ENCODE results near the gene MED13L. TPM values are rescaled to one million over a fixed set of nuclear protein-coding genes. Genes with fewer than 3 reads are reported as not detected.

MED13L gene
- total and polyA plus RNA-seq, 2 of the 8 experiments (the other 6 are each of a cell fraction or from before 2014, with no cell fraction given), result 15.9 to 51.7 TPM

- H2BK5ac ChIP-seq (ENCODE audit: low read depth, low read length), result no peak overlapping the region
- H3K56ac ChIP-seq (replicated peaks; ENCODE audit: insufficient read length, low read depth, low read length), result no peak overlapping the region
- CTCF ChIA-PET (ENCODE audit: partially characterized antibody), result interaction anchor here (0.6 to 1.4 kb wide), 3 partner anchors 53 to 765 kb away, joined by 3 to 4 read pairs (median 3); no protein-coding TSS in a partner anchor
- H2BK15ac ChIP-seq (ENCODE audit: low read length), result no peak overlapping the region
- peaks cover 0 to 26% (median 8%) of the 10 kb centered on the region in 4 experiments; a peak in 5 of 7 replicates for H3K4me1 ChIP-seq (replicated peaks in 1 of 4; ENCODE audit: control insufficient read depth in 3 of 4, insufficient read depth in 4 of 4, low read length in 3 of 4)
- H2BK120ac ChIP-seq (replicated peaks; ENCODE audit: low read depth, low read length), result no peak overlapping the region
- DNase-seq (ENCODE audit: low read depth in 1 of 2, low spot score in 2 of 2) (no peak), FAIRE-seq (no peak)
- H4K91ac ChIP-seq (replicated peaks; ENCODE audit: insufficient read length, low read length), result no peak overlapping the region
- no peaks in the 10 kb centered on the region; the same call in 1 of the 2 replicates for H3K23me2 ChIP-seq (ENCODE audit: low read depth, low read length)
- H3K4me2 ChIP-seq (ENCODE audit: insufficient read depth in 1 of 2, low read depth in 2 of 2, low read length in 2 of 2), result no peak overlapping the region
- no peak overlapping the region for H3K27ac ChIP-seq (ENCODE audit: low read depth, low read length)
- no peak overlapping the region for H2AK5ac ChIP-seq (ENCODE audit: low read depth, low read length)
- 58% methylated on average over 2 of the region's 2 CpGs; no CpG with 5 or more reads in 1 of the 2 experiments for WGBS, 2 experiments (ENCODE audit: extremely low coverage in 1 of 2, insufficient coverage in 1 of 2, insufficient read length in 1 of 2, insufficient replicate concordance in 2 of 2, low coverage in 1 of 2, low lambda C conversion rate in 2 of 2, missing lambda C conversion rate in 1 of 2)
- H3K18ac ChIP-seq (ENCODE audit: extremely low read depth, low read length), result no peak overlapping the region
- POLR2A ChIA-PET (ENCODE audit: partially characterized antibody), result no interaction called here
- H4K5ac ChIP-seq (ENCODE audit: insufficient read length, low read depth, low read length), result no peak overlapping the region
- no peak overlapping the region for H3K9ac ChIP-seq (replicated peaks in 1 of 4; ENCODE audit: extremely low read depth in 1 of 4, low read depth in 3 of 4, low read length in 3 of 4)
- H3K9me3 ChIP-seq (ENCODE audit: insufficient read depth in 2 of 2, low read depth in 1 of 2, low read length in 1 of 2), result no peaks in the 10 kb centered on the region
- H4K8ac ChIP-seq (ENCODE audit: extremely low read depth, insufficient read depth, low read length), result no peak overlapping the region
- no peak overlapping the region for H2AFZ ChIP-seq (ENCODE audit: low read length)
- H3K14ac ChIP-seq (ENCODE audit: insufficient read length), result no peak overlapping the region
- peaks cover 2 to 3% of the 10 kb centered on the region in 2 experiments for H4K20me1 ChIP-seq (replicated peaks in 1 of 2; ENCODE audit: control insufficient read depth in 1 of 2, insufficient read depth in 2 of 2, low read length in 2 of 2)
- H3K79me2 ChIP-seq (ENCODE audit: control insufficient read depth in 1 of 2, insufficient read depth in 2 of 2, low read length in 2 of 2), result peaks cover 3 to 86% of the 10 kb centered on the region in 2 experiments; a peak in 3 of 4 replicates
- H3K27me3 ChIP-seq (replicated peaks in 1 of 4; ENCODE audit: control insufficient read depth in 3 of 4, extremely low read depth in 1 of 4, insufficient read depth in 3 of 4, low read length in 3 of 4), result no peaks in the 10 kb centered on the region
- H3K4me3 ChIP-seq (ENCODE audit: extremely low read depth in 1 of 4, insufficient read depth in 2 of 4, low read depth in 3 of 4, low read length in 4 of 4), result no peak overlapping the region
- no peaks in the 10 kb centered on the region for H3K36me3 ChIP-seq (ENCODE audit: control insufficient read depth in 2 of 4, insufficient read depth in 4 of 4, low read length in 3 of 4)
- TF ChIP-seq CHD2 (IDR thresholded peaks at IDR 0.05; ENCODE audit: low read length) (no peak), TAF1 (IDR thresholded peaks at IDR 0.05; ENCODE audit: low read depth, low read length) (no peak), EP300 (IDR thresholded peaks at IDR 0.05; ENCODE audit: borderline replicate concordance in 1 of 2, low read depth in 2 of 2, low read length in 2 of 2) (no peak), RFX5 (IDR thresholded peaks at IDR 0.05; ENCODE audit: borderline replicate concordance, low read depth, low read length) (no peak), JUN (IDR thresholded peaks at IDR 0.05; ENCODE audit: low read depth, low read length) (no peak), TCF12 (IDR thresholded peaks at IDR 0.05; ENCODE audit: low read depth, low read length) (no peak)
- TF ChIP-seq, protein P1, sequence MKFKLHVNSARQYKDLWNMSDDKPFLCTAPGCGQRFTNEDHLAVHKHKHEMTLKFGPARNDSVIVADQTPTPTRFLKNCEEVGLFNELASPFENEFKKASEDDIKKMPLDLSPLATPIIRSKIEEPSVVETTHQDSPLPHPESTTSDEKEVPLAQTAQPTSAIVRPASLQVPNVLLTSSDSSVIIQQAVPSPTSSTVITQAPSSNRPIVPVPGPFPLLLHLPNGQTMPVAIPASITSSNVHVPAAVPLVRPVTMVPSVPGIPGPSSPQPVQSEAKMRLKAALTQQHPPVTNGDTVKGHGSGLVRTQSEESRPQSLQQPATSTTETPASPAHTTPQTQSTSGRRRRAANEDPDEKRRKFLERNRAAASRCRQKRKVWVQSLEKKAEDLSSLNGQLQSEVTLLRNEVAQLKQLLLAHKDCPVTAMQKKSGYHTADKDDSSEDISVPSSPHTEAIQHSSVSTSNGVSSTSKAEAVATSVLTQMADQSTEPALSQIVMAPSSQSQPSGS (IDR thresholded peaks at IDR 0.05; ENCODE audit: low read length), result no peak
- no peak overlapping the region for H3K23ac ChIP-seq (ENCODE audit: insufficient read length)
- H3K79me1 ChIP-seq (ENCODE audit: low read depth, low read length), result peaks cover 2% of the 10 kb centered on the region; the same call in 1 of the 2 replicates
- H3K4ac ChIP-seq (replicated peaks; ENCODE audit: insufficient read length, low read depth, low read length), result no peak overlapping the region
- no peak overlapping the region for H2BK12ac ChIP-seq (ENCODE audit: low read depth, low read length)
- H2BK20ac ChIP-seq (ENCODE audit: low read length), result no peak overlapping the region
Observed at GRCh38 chr12:116121453-116121871, 156.0 kb downstream of the MED13L start.
